ENCODE measurements around the gene TCF20.

The TCF20 gene

GRCh38 chr22:42286205-42286604 lies 15.8 kb upstream of the TCF20 start:
- TF ChIP-seq CSDC2 (CRISPR knock-in tag; IDR thresholded peaks at IDR 0.05), result no peak
- no peak for TF ChIP-seq RARB (CRISPR knock-in tag; IDR thresholded peaks at IDR 0.05)
- no peak for TF ChIP-seq SNAI2 (CRISPR knock-in tag; IDR thresholded peaks at IDR 0.05)
- TF ChIP-seq ARNTL (CRISPR knock-in tag; IDR thresholded peaks at IDR 0.05; ENCODE audit: borderline replicate concordance, low read depth), result no peak
- TF ChIP-seq ZNF565 (CRISPR knock-in tag; conservative IDR thresholded peaks at IDR 0.05; ENCODE audit: low read depth), result no peak
- no peak for TF ChIP-seq ESRRG (CRISPR knock-in tag; IDR thresholded peaks at IDR 0.05)
- ATAC-seq, result no peak

GRCh38 chr22:42285604-42286003 lies 15.2 kb upstream of the TCF20 start:
- no peak for TF ChIP-seq RARB (CRISPR knock-in tag; IDR thresholded peaks at IDR 0.05)
- no peak for TF ChIP-seq ZFP3 (CRISPR knock-in tag; IDR thresholded peaks at IDR 0.05)
- TF ChIP-seq ZFP30 (CRISPR knock-in tag; IDR thresholded peaks at IDR 0.05), result no peak
- no peak for TF ChIP-seq TOX (CRISPR knock-in tag; IDR thresholded peaks at IDR 0.05; ENCODE audit: borderline replicate concordance)
- TF ChIP-seq CREB5 (CRISPR knock-in tag; IDR thresholded peaks at IDR 0.05; ENCODE audit: low read depth), result no peak
- TF ChIP-seq CSDC2 (CRISPR knock-in tag; IDR thresholded peaks at IDR 0.05), result no peak
- no peak for TF ChIP-seq BACH2 (CRISPR knock-in tag; IDR thresholded peaks at IDR 0.05; ENCODE audit: borderline replicate concordance)
- TF ChIP-seq GLIS3 (CRISPR knock-in tag; IDR thresholded peaks at IDR 0.05), result no peak
- TF ChIP-seq ARNTL (CRISPR knock-in tag; IDR thresholded peaks at IDR 0.05; ENCODE audit: borderline replicate concordance, low read depth), result no peak
- TF ChIP-seq PPARA (CRISPR knock-in tag; IDR thresholded peaks at IDR 0.05; ENCODE audit: borderline replicate concordance), result no peak
- no peak for TF ChIP-seq ISL1 (CRISPR knock-in tag; IDR thresholded peaks at IDR 0.05)
- no peak for TF ChIP-seq ZNF565 (CRISPR knock-in tag; conservative IDR thresholded peaks at IDR 0.05; ENCODE audit: low read depth)
- TF ChIP-seq ESRRG (CRISPR knock-in tag; IDR thresholded peaks at IDR 0.05), result no peak
- TF ChIP-seq ZC3H10 (CRISPR knock-in tag; IDR thresholded peaks at IDR 0.05), result no peak
- TF ChIP-seq ZNF8 (CRISPR knock-in tag; IDR thresholded peaks at IDR 0.05), result no peak
- TF ChIP-seq SNAI2 (CRISPR knock-in tag; IDR thresholded peaks at IDR 0.05), result no peak
- TF ChIP-seq, protein P1, sequence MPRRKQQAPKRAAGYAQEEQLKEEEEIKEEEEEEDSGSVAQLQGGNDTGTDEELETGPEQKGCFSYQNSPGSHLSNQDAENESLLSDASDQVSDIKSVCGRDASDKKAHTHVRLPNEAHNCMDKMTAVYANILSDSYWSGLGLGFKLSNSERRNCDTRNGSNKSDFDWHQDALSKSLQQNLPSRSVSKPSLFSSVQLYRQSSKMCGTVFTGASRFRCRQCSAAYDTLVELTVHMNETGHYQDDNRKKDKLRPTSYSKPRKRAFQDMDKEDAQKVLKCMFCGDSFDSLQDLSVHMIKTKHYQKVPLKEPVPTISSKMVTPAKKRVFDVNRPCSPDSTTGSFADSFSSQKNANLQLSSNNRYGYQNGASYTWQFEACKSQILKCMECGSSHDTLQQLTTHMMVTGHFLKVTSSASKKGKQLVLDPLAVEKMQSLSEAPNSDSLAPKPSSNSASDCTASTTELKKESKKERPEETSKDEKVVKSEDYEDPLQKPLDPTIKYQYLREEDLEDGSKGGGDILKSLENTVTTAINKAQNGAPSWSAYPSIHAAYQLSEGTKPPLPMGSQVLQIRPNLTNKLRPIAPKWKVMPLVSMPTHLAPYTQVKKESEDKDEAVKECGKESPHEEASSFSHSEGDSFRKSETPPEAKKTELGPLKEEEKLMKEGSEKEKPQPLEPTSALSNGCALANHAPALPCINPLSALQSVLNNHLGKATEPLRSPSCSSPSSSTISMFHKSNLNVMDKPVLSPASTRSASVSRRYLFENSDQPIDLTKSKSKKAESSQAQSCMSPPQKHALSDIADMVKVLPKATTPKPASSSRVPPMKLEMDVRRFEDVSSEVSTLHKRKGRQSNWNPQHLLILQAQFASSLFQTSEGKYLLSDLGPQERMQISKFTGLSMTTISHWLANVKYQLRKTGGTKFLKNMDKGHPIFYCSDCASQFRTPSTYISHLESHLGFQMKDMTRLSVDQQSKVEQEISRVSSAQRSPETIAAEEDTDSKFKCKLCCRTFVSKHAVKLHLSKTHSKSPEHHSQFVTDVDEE (CRISPR knock-in tag; IDR thresholded peaks at IDR 0.05), result no peak
- TF ChIP-seq OSR1 (CRISPR knock-in tag; IDR thresholded peaks at IDR 0.05), result no peak
- ATAC-seq, result no peak

- TF ChIP-seq TOX (CRISPR knock-in tag; IDR thresholded peaks at IDR 0.05; ENCODE audit: borderline replicate concordance) (no peak), TCF4 (CRISPR knock-in tag; IDR thresholded peaks at IDR 0.05; ENCODE audit: borderline replicate concordance) (no peak), ZC3H10 (CRISPR knock-in tag; IDR thresholded peaks at IDR 0.05) (no peak), CSDC2 (CRISPR knock-in tag; IDR thresholded peaks at IDR 0.05) (no peak), ZFP30 (CRISPR knock-in tag; IDR thresholded peaks at IDR 0.05) (no peak), ZNF70 (CRISPR knock-in tag; IDR thresholded peaks at IDR 0.05) (no peak), PPARA (CRISPR knock-in tag; IDR thresholded peaks at IDR 0.05; ENCODE audit: borderline replicate concordance) (no peak), SNAI2 (CRISPR knock-in tag; IDR thresholded peaks at IDR 0.05) (no peak), BACH2 (CRISPR knock-in tag; IDR thresholded peaks at IDR 0.05; ENCODE audit: borderline replicate concordance) (no peak)
- TF ChIP-seq, protein P2, sequence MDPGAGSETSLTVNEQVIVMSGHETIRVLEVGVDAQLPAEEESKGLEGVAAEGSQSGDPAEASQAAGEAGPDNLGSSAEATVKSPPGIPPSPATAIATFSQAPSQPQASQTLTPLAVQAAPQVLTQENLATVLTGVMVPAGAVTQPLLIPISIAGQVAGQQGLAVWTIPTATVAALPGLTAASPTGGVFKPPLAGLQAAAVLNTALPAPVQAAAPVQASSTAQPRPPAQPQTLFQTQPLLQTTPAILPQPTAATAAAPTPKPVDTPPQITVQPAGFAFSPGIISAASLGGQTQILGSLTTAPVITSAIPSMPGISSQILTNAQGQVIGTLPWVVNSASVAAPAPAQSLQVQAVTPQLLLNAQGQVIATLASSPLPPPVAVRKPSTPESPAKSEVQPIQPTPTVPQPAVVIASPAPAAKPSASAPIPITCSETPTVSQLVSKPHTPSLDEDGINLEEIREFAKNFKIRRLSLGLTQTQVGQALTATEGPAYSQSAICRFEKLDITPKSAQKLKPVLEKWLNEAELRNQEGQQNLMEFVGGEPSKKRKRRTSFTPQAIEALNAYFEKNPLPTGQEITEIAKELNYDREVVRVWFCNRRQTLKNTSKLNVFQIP (CRISPR knock-in tag; IDR thresholded peaks at IDR 0.05; ENCODE audit: borderline replicate concordance, low read depth), result no peak
- no peak for ATAC-seq
These were observed 14.3 kb upstream of the TCF20 start for GRCh38 chr22:42284643-42285181.

- ATAC-seq, result no peak
- no peak for TF ChIP-seq ZNF8 (CRISPR knock-in tag; IDR thresholded peaks at IDR 0.05)
- TF ChIP-seq ZFP30 (CRISPR knock-in tag; IDR thresholded peaks at IDR 0.05), result no peak
- TF ChIP-seq SNAI2 (CRISPR knock-in tag; IDR thresholded peaks at IDR 0.05), result no peak
- TF ChIP-seq ZFP3 (CRISPR knock-in tag; IDR thresholded peaks at IDR 0.05), result no peak
- TF ChIP-seq, protein P3, sequence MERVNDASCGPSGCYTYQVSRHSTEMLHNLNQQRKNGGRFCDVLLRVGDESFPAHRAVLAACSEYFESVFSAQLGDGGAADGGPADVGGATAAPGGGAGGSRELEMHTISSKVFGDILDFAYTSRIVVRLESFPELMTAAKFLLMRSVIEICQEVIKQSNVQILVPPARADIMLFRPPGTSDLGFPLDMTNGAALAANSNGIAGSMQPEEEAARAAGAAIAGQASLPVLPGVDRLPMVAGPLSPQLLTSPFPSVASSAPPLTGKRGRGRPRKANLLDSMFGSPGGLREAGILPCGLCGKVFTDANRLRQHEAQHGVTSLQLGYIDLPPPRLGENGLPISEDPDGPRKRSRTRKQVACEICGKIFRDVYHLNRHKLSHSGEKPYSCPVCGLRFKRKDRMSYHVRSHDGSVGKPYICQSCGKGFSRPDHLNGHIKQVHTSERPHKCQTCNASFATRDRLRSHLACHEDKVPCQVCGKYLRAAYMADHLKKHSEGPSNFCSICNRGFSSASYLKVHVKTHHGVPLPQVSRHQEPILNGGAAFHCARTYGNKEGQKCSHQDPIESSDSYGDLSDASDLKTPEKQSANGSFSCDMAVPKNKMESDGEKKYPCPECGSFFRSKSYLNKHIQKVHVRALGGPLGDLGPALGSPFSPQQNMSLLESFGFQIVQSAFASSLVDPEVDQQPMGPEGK (CRISPR knock-in tag; IDR thresholded peaks at IDR 0.05; ENCODE audit: borderline replicate concordance), result no peak
- TF ChIP-seq BACH2 (CRISPR knock-in tag; IDR thresholded peaks at IDR 0.05; ENCODE audit: borderline replicate concordance), result no peak
- no peak for TF ChIP-seq ZC3H10 (CRISPR knock-in tag; IDR thresholded peaks at IDR 0.05)
- TF ChIP-seq CSDC2 (CRISPR knock-in tag; IDR thresholded peaks at IDR 0.05), result no peak
- no peak for TF ChIP-seq TOX (CRISPR knock-in tag; IDR thresholded peaks at IDR 0.05; ENCODE audit: borderline replicate concordance)
- TF ChIP-seq OSR1 (CRISPR knock-in tag; IDR thresholded peaks at IDR 0.05), result no peak
- no peak for TF ChIP-seq ARNTL (CRISPR knock-in tag; IDR thresholded peaks at IDR 0.05; ENCODE audit: borderline replicate concordance, low read depth)
- TF ChIP-seq GLIS3 (CRISPR knock-in tag; IDR thresholded peaks at IDR 0.05), result no peak
- no peak for TF ChIP-seq ISL1 (CRISPR knock-in tag; IDR thresholded peaks at IDR 0.05)
- TF ChIP-seq PPARA (CRISPR knock-in tag; IDR thresholded peaks at IDR 0.05; ENCODE audit: borderline replicate concordance), result no peak
- TF ChIP-seq ZNF565 (CRISPR knock-in tag; conservative IDR thresholded peaks at IDR 0.05; ENCODE audit: low read depth), result no peak
- TF ChIP-seq, protein P2 (CRISPR knock-in tag; IDR thresholded peaks at IDR 0.05; ENCODE audit: borderline replicate concordance, low read depth), result no peak
- TF ChIP-seq, protein P4, sequence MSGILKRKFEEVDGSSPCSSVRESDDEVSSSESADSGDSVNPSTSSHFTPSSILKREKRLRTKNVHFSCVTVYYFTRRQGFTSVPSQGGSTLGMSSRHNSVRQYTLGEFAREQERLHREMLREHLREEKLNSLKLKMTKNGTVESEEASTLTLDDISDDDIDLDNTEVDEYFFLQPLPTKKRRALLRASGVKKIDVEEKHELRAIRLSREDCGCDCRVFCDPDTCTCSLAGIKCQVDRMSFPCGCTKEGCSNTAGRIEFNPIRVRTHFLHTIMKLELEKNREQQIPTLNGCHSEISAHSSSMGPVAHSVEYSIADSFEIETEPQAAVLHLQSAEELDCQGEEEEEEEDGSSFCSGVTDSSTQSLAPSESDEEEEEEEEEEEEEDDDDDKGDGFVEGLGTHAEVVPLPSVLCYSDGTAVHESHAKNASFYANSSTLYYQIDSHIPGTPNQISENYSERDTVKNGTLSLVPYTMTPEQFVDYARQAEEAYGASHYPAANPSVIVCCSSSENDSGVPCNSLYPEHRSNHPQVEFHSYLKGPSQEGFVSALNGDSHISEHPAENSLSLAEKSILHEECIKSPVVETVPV (CRISPR knock-in tag; IDR thresholded peaks at IDR 0.05), result no peak
- TF ChIP-seq ESRRG (CRISPR knock-in tag; IDR thresholded peaks at IDR 0.05), result no peak
These were observed 13.7 kb upstream of the TCF20 start for GRCh38 chr22:42284202-42284591.
